GM12891 (cell line): ENCODE measurements around the gene SLC25A6.

Experiments
- PAX5 ChIP-seq: IDR thresholded peaks from 2 replicates; pipeline ENCODE4 v1.6.1; 2011; ENCODE audit warnings: low read length, moderate library complexity, mild to moderate bottlenecking; ENCODE audit not compliant: insufficient read depth, severe bottlenecking
- POLR2A ChIP-seq: IDR thresholded peaks from 2 replicates; pipeline ENCODE4 v1.6.1; 2011; ENCODE audit warnings: low read depth, low read length, control low read depth
- POLR2AphosphoS5 ChIP-seq: IDR thresholded peaks from 2 replicates; pipeline ENCODE4 v1.6.1; 2011; ENCODE audit warnings: low read depth, low read length, control low read depth
- POU2F2 ChIP-seq: IDR thresholded peaks from 2 replicates; pipeline ENCODE4 v1.6.1; 2011; ENCODE audit warnings: low read depth, mild to moderate bottlenecking, control low read depth, low read length, moderate library complexity
- SPI1 ChIP-seq: IDR thresholded peaks from 2 replicates; pipeline ENCODE4 v1.6.1; 2011; ENCODE audit warnings: low read depth, low read length, control low read depth
- TAF1 ChIP-seq: IDR thresholded peaks from 2 replicates; pipeline ENCODE4 v1.6.1; 2011; ENCODE audit warnings: low read depth, low read length, control low read depth

- TF ChIP-seq POLR2AphosphoS5 (no peak), TAF1 (no peak), POLR2A (no peak), PAX5 (no peak), POU2F2 (no peak), SPI1 (no peak)
These were observed 33.9 kb downstream of the SLC25A6 start for GRCh38 chrX:1357993-1358392.
